Liver (tissue), 9 donors: ENCODE data around the gene TBCCD1. TPM values are rescaled to one million over a fixed set of nuclear protein-coding genes. Genes with fewer than 3 reads are reported as not detected.

Experiments used
- DNase-seq: peaks from one replicate; pipeline ENCODE4 v3.0.0-alpha.2; 2017; ENCODE audit warnings: low spot score
- H3K27ac ChIP-seq, 2 donors: one replicate each; pipeline ENCODE4 v1.7.0; 2013; ENCODE audit warnings: inconsistent platforms in 2 of 2, low read length in 2 of 2, control low read depth in 1 of 2, low read depth in 1 of 2, mild to moderate bottlenecking in 1 of 2
- H3K27me3 ChIP-seq, 4 donors: one replicate each; pipeline versions ENCODE4 v1.6.1 to v1.7.0; 2013; ENCODE audit warnings: low read length in 3 of 4, inconsistent platforms in 1 of 4, mild to moderate bottlenecking in 1 of 4, moderate library complexity in 1 of 4; ENCODE audit not compliant: control insufficient read depth in 4 of 4, insufficient read depth in 4 of 4
- H3K36me3 ChIP-seq, 4 donors: one replicate each; pipeline versions ENCODE4 v1.6.1 to v1.7.0; 2013; ENCODE audit warnings: low read length in 3 of 4, mild to moderate bottlenecking in 3 of 4, low read depth in 1 of 4, moderate library complexity in 1 of 4; ENCODE audit not compliant: control insufficient read depth in 4 of 4, insufficient read depth in 3 of 4
- H3K4me1 ChIP-seq, 4 donors: one replicate each; pipeline versions ENCODE4 v1.6.1 to v1.7.0; 2013; ENCODE audit warnings: low read length in 3 of 4, mild to moderate bottlenecking in 3 of 4, moderate library complexity in 1 of 4; ENCODE audit not compliant: control insufficient read depth in 4 of 4, insufficient read depth in 4 of 4
- H3K4me3 ChIP-seq, 3 donors: one replicate each; pipeline versions ENCODE4 v1.6.1 to v1.7.0; 2013; ENCODE audit warnings: low read length in 3 of 3, control low read depth in 1 of 3, low read depth in 1 of 3, mild to moderate bottlenecking in 1 of 3
- H3K9ac ChIP-seq, 2 donors: one replicate each; pipeline ENCODE4 v1.7.0; 2013; ENCODE audit warnings: low read length in 2 of 2, mild to moderate bottlenecking in 2 of 2, moderate library complexity in 2 of 2, control low read depth in 1 of 2, low read depth in 1 of 2
- H3K9me3 ChIP-seq, 4 donors: one replicate each; pipeline versions ENCODE4 v1.6.1 to v1.7.0; 2013; ENCODE audit warnings: low read length in 3 of 4; ENCODE audit not compliant: control insufficient read depth in 4 of 4
- ATF3 ChIP-seq: IDR thresholded peaks from 2 replicates; pipeline ENCODE4 v1.6.1; 2016; ENCODE audit warnings: antibody characterized with exemption
- EGR1 ChIP-seq, 2 donors: IDR thresholded peaks; 2 replicates each; pipeline ENCODE4 v1.6.1; 2016 to 2018; ENCODE audit warnings: antibody characterized with exemption in 2 of 2, low read depth in 2 of 2
- FOXA1 ChIP-seq: IDR thresholded peaks from 2 replicates; pipeline ENCODE4 v1.6.1; 2016; ENCODE audit warnings: antibody characterized with exemption
- FOXA2 ChIP-seq: IDR thresholded peaks from 2 replicates; pipeline ENCODE4 v1.6.1; 2016; ENCODE audit warnings: antibody characterized with exemption
- GABPA ChIP-seq, 2 donors: IDR thresholded peaks in 1 of 2; conservative IDR thresholded peaks in 1 of 2; 2 replicates each; pipeline ENCODE4 v1.6.1; 2016; ENCODE audit warnings: antibody characterized with exemption in 2 of 2, mild to moderate bottlenecking in 1 of 2, moderate library complexity in 1 of 2
- HNF4A ChIP-seq, 2 donors: conservative IDR thresholded peaks; 2 replicates each; pipeline ENCODE4 v1.6.1; 2016; ENCODE audit warnings: antibody characterized with exemption in 2 of 2, mild to moderate bottlenecking in 2 of 2
- JUND ChIP-seq, 2 donors: IDR thresholded peaks; 2 replicates each; pipeline ENCODE4 v1.6.1; 2016; ENCODE audit warnings: antibody characterized with exemption in 2 of 2
- MAX ChIP-seq: IDR thresholded peaks from 2 replicates; pipeline ENCODE4 v1.6.1; 2016; ENCODE audit warnings: antibody characterized with exemption
- NR2F2 ChIP-seq: IDR thresholded peaks from 2 replicates; pipeline ENCODE4 v1.6.1; 2016; ENCODE audit warnings: antibody characterized with exemption
- RAD21 ChIP-seq, 2 donors: IDR thresholded peaks; 2 replicates each; pipeline ENCODE4 v1.6.1; 2016; ENCODE audit warnings: antibody characterized with exemption in 2 of 2, mild to moderate bottlenecking in 2 of 2
- RXRA ChIP-seq, 2 donors: IDR thresholded peaks; 2 replicates each; pipeline ENCODE4 v1.6.1; 2017 to 2018; ENCODE audit warnings: antibody characterized with exemption in 2 of 2, mild to moderate bottlenecking in 1 of 2
- YY1 ChIP-seq: IDR thresholded peaks from 2 replicates; pipeline ENCODE4 v1.6.1; 2016; ENCODE audit warnings: antibody characterized with exemption, mild to moderate bottlenecking
- WGBS: extraction: QIAGEN DNeasy Blood & Tissue Kit; methylation state at CpG from one replicate; pipeline ENCODE4 v1.1.7; 2013; 5-methylcytosine and 5-hydroxymethylcytosine counted together
- polyA plus RNA-seq, 2 donors: library from polyadenylated mRNA; stranded (reverse) in 1 of 2; unstranded in 1 of 2; fragments of 200-250 nt in 1 of 2; fragments of >200 nt in 1 of 2; fragmentation: Nextera tagmentation in 1 of 2; extraction: Ambion mirVana in 1 of 2; gene quantifications; one replicate each; pipeline versions ENCODE4 v1.2.1 to v1.2.3, GENCODE V29; 2013 to 2015
- total RNA-seq, 2 donors: library from RNA; depleted of rRNA; stranded (reverse); fragments of >200 nt; gene quantifications; one replicate each; pipeline ENCODE4 v1.2.3, GENCODE V29; 2014
- donor health status: healthy.
- donor health status: healthy.
- donor health status: healthy.
- donor health status: healthy.
- donor health status: healthy.

The TBCCD1 gene
- total and polyA plus RNA-seq, 4 donors = 4.9 to 16.2 (median 10.6) TPM

GRCh38 chr3:186566772-186567071, 417 bp downstream of the TBCCD1 start:
- TF ChIP-seq YY1 = peak; percentile 8
- TF ChIP-seq NR2F2 = no peak
- DNase-seq = no peak
- Histone ChIP-seq H3K27me3 (no peaks in the 10 kb centered on the region), H3K9me3 (no peaks in the 10 kb centered on the region), H3K36me3 (peaks cover 0 to 4% (median 0%) of the 10 kb centered on the region in 4 donors), H3K4me3 (peak overlapping the region; percentile 63 to 96 (median 78)), H3K4me1 (peaks cover 0 to 33% (median 28%) of the 10 kb centered on the region in 4 donors), H3K9ac (peak overlapping the region; percentile 62 to 97), H3K27ac (peak overlapping the region; percentile 90 to 91)
- WGBS = under 1% methylated on average over 14 of the region's 14 CpGs

GRCh38 chr3:186564586-186564985, 2.6 kb downstream of the TBCCD1 start:
- no peak overlapping the region for H3K4me3 ChIP-seq
- H3K36me3 ChIP-seq = peaks cover 0 to 4% (median 0%) of the 10 kb centered on the region in 4 donors
- H3K4me1 ChIP-seq = peaks cover 0 to 18% (median 14%) of the 10 kb centered on the region in 4 donors
- no peaks in the 10 kb centered on the region for H3K9me3 ChIP-seq
- no peak for TF ChIP-seq GABPA (IDR thresholded peaks at IDR 0.05 in 1 of 2, conservative IDR thresholded peaks at IDR 0.05 in 1 of 2)
- no peak for TF ChIP-seq FOXA2
- TF ChIP-seq MAX = no peak
- TF ChIP-seq YY1 = no peak
- no peak for TF ChIP-seq JUND (IDR thresholded peaks at IDR 0.05)
- no peak for TF ChIP-seq FOXA1
- no peak for TF ChIP-seq NR2F2
- TF ChIP-seq RXRA (IDR thresholded peaks at IDR 0.05) = no peak
- no peak overlapping the region for H3K9ac ChIP-seq
- H3K27ac ChIP-seq = no peak overlapping the region
- H3K27me3 ChIP-seq = no peaks in the 10 kb centered on the region
- DNase-seq = no peak

DNA sequence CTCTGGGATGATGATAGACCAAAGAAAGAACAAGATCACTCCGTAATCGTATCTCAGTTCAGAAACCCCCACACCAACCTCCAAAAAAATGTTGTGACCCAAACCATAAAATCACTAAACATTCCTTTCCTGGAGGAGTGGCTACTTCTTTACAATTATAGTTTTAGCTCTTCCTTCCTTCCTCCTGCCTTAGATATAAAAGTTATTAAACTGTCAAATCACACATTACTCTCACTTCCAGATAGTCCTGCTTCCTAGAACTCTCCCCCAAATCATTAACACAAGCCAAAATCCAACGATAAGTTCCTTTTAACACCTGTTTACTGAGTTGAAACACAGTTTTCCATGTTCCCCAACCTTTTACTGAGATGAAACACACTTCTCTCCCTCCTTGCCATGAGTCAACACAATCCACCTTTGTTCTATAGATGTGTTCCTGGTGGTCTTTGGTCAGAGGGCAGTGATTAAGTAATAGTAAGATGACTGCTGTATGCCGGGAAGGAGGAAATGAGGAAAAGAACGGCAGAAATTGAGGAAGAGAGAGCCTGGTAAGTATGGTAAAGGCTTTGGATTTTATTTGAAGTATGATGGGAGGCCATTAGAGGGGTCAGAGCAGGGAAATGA, 14.6 kb downstream of the TBCCD1 start:
- Histone ChIP-seq H3K9ac (no peak overlapping the region), H3K36me3 (peaks cover 3 to 44% (median 27%) of the 10 kb centered on the region in 4 donors), H3K27ac (no peak overlapping the region), H3K4me1 (no peaks in the 10 kb centered on the region), H3K9me3 (no peaks in the 10 kb centered on the region), H3K27me3 (no peaks in the 10 kb centered on the region), H3K4me3 (no peak overlapping the region)
- no peak for DNase-seq
- WGBS = 70% methylated on average over 5 of the region's 5 CpGs
- TF ChIP-seq HNF4A (conservative IDR thresholded peaks at IDR 0.05) (no peak), ATF3 (no peak), EGR1 (IDR thresholded peaks at IDR 0.05; ENCODE audit: low read depth in 2 of 2) (no peak), RAD21 (IDR thresholded peaks at IDR 0.05) (no peak)

DNA sequence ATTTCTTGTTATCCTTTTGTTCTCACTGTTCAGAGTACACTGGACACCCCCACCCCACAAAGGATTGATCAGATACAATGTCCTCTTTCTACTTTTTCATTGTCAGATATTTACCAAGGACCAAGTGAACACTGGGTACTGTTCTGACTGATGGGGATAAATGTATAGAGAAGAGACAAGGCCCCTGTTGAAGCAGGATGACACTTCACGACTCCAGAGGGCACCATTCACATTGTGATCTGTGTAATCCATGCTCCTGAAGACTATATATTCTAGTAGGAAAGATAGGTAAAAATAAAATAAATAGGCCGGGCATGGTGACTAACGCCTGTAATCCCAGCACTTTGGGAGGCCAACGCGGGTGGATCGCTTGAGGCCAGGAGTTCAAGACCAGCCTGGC, 15.8 kb downstream of the TBCCD1 start:
- Histone ChIP-seq H3K4me3 (no peak overlapping the region), H3K27ac (no peak overlapping the region), H3K27me3 (no peaks in the 10 kb centered on the region), H3K9ac (no peak overlapping the region), H3K9me3 (no peaks in the 10 kb centered on the region), H3K4me1 (no peaks in the 10 kb centered on the region), H3K36me3 (peaks cover 0 to 33% (median 21%) of the 10 kb centered on the region in 4 donors)
- TF ChIP-seq RAD21 (IDR thresholded peaks at IDR 0.05) (peak in 1 of 2 donors; percentile 21), GABPA (IDR thresholded peaks at IDR 0.05 in 1 of 2, conservative IDR thresholded peaks at IDR 0.05 in 1 of 2) (no peak)
- DNase-seq = no peak
- WGBS = 93% methylated on average over 6 of the region's 6 CpGs
